GM18499 (cell line): ENCODE data around the gene TBXA2R.

Source experiments
- ATAC-seq: cut with Tn5 transposase; IDR thresholded peaks from one replicate; pipeline ENCODE4 v1.9.1; 2021; ENCODE audit warnings: moderate number of reproducible peaks; ENCODE audit not compliant: insufficient read depth, unreplicated experiment

Gene TBXA2R

GRCh38 chr19:3563709-3564524 is 42.8 kb downstream of the TBXA2R start:
- ATAC-seq = no peak

- peak; percentile 52 for ATAC-seq
These were observed 49.0 kb downstream of the TBXA2R start, which contains the start of gene MFSD12 for GRCh38 chr19:3557461-3558248. Gene MFSD12, minus strand, starts transcription at chr19:3557586. Its CDS starts 183 bp downstream, at chr19:3557403.

- ATAC-seq = no peak
These were observed 49.7 kb downstream of the TBXA2R start for GRCh38 chr19:3556978-3557460.

GRCh38 chr19:3556423-3556977 is 50.2 kb downstream of the TBXA2R start:
- ATAC-seq = no peak

- no peak for ATAC-seq
These were observed 50.8 kb downstream of the TBXA2R start for GRCh38 chr19:3555653-3556422.

GRCh38 chr19:3554254-3555083 is 52.2 kb downstream of the TBXA2R start:
- ATAC-seq = no peak

- ATAC-seq = no peak
These were observed 54.9 kb downstream of the TBXA2R start for GRCh38 chr19:3551792-3552095.

GRCh38 chr19:3550947-3551791 is 55.5 kb downstream of the TBXA2R start:
- no peak for ATAC-seq

- ATAC-seq = no peak
These were observed 56.9 kb downstream of the TBXA2R start for GRCh38 chr19:3549816-3550215.

GRCh38 chr19:3548606-3549005 is 58.1 kb downstream of the TBXA2R start:
- no peak for ATAC-seq

- ATAC-seq = no peak
These were observed 58.9 kb downstream of the TBXA2R start for GRCh38 chr19:3547767-3548282.

GRCh38 chr19:3547301-3547731 is 59.4 kb downstream of the TBXA2R start:
- ATAC-seq = no peak

GRCh38 chr19:3546119-3546518 is 60.6 kb downstream of the TBXA2R start:
- no peak for ATAC-seq

GRCh38 chr19:3545669-3546034 is 61.0 kb downstream of the TBXA2R start:
- no peak for ATAC-seq

- ATAC-seq = no peak
These were observed 61.7 kb downstream of the TBXA2R start for GRCh38 chr19:3544742-3545668.
